ENCODE measurements around the gene STX3. TPM values are rescaled to one million over a fixed set of nuclear protein-coding genes. Genes with fewer than 3 reads are reported as not detected.

The STX3 gene
- polyA plus RNA-seq, 1 donor from 2014 or later, result 21.3 TPM

DNA sequence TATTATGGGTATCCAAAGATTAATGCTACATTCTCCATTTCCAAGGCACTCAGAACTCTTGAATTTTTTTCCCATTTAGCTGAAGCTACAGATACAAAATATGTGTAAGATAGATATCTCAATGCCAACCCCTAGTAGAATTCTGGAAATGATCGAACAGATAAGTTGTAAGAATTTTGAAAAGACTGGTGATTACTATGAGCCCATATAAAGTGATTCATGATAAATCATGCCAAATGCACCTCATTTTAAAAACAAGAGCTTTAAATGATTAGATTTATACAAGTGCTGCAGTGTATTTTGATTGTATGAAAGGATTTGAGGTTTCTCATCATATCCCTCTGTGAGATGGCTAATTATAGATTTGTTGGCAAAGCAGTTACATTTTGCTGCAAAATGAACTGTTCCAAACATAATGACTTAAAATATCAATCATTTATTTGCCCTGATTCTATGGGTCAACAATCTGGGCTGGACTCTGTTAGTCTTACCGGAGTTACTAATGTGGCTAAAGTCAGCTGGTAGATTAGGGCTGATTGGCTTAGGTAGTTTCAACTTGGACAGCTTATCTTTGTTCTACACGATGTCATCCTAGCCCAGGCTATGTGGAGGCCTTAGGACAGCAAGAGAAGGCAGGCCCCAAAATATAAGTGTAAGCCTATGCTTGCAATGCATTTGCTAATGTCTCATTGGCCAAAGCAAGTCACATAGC, 44.9 kb upstream of the STX3 start:
- Histone ChIP-seq H3K4me2 (ENCODE audit: low read length) (no peak overlapping the region), H3K9ac (ENCODE audit: low read length) (no peak overlapping the region)
- TF ChIP-seq RAD21 (conservative IDR thresholded peaks at IDR 0.05) (no peak), MXI1 (conservative IDR thresholded peaks at IDR 0.05; ENCODE audit: poor library complexity, severe bottlenecking) (no peak), EP300 (conservative IDR thresholded peaks at IDR 0.05; ENCODE audit: poor library complexity, severe bottlenecking) (no peak), TAF1 (IDR thresholded peaks at IDR 0.05; ENCODE audit: low read depth) (no peak), EZH2 (IDR thresholded peaks at IDR 0.05; ENCODE audit: borderline replicate concordance, insufficient read depth, low read length, poor library complexity, severe bottlenecking) (no peak), POLR2AphosphoS5 (IDR thresholded peaks at IDR 0.05) (no peak), SMC3 (conservative IDR thresholded peaks at IDR 0.05; ENCODE audit: poor library complexity) (no peak)
- TF ChIP-seq, protein P1, sequence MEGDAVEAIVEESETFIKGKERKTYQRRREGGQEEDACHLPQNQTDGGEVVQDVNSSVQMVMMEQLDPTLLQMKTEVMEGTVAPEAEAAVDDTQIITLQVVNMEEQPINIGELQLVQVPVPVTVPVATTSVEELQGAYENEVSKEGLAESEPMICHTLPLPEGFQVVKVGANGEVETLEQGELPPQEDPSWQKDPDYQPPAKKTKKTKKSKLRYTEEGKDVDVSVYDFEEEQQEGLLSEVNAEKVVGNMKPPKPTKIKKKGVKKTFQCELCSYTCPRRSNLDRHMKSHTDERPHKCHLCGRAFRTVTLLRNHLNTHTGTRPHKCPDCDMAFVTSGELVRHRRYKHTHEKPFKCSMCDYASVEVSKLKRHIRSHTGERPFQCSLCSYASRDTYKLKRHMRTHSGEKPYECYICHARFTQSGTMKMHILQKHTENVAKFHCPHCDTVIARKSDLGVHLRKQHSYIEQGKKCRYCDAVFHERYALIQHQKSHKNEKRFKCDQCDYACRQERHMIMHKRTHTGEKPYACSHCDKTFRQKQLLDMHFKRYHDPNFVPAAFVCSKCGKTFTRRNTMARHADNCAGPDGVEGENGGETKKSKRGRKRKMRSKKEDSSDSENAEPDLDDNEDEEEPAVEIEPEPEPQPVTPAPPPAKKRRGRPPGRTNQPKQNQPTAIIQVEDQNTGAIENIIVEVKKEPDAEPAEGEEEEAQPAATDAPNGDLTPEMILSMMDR (IDR thresholded peaks at IDR 0.05; ENCODE audit: poor library complexity, severe bottlenecking), result no peak
- TF ChIP-seq, protein P2, sequence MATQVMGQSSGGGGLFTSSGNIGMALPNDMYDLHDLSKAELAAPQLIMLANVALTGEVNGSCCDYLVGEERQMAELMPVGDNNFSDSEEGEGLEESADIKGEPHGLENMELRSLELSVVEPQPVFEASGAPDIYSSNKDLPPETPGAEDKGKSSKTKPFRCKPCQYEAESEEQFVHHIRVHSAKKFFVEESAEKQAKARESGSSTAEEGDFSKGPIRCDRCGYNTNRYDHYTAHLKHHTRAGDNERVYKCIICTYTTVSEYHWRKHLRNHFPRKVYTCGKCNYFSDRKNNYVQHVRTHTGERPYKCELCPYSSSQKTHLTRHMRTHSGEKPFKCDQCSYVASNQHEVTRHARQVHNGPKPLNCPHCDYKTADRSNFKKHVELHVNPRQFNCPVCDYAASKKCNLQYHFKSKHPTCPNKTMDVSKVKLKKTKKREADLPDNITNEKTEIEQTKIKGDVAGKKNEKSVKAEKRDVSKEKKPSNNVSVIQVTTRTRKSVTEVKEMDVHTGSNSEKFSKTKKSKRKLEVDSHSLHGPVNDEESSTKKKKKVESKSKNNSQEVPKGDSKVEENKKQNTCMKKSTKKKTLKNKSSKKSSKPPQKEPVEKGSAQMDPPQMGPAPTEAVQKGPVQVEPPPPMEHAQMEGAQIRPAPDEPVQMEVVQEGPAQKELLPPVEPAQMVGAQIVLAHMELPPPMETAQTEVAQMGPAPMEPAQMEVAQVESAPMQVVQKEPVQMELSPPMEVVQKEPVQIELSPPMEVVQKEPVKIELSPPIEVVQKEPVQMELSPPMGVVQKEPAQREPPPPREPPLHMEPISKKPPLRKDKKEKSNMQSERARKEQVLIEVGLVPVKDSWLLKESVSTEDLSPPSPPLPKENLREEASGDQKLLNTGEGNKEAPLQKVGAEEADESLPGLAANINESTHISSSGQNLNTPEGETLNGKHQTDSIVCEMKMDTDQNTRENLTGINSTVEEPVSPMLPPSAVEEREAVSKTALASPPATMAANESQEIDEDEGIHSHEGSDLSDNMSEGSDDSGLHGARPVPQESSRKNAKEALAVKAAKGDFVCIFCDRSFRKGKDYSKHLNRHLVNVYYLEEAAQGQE (IDR thresholded peaks at IDR 0.05; ENCODE audit: borderline replicate concordance), result no peak

DNA sequence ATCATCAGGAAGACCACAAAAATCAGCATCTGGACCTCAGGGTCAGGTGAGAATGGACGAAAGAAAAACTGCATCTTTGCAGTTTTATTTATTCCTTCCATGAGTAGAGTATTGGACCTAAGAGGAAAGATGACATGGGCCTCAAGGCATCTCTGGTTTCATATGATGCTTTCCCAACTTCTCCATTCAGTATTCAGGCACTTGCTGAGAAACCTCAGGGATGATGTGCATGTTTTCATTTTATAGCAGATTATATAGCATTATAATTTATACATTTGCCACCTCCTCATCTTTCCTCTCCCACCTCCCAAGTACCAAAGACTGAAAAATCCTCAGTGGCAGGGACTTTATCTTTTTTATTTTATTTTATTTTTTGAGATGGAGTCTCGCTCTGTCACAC, 41.4 kb upstream of the STX3 start, which contains the start of gene OR10V1:
Gene OR10V1, minus strand, starts transcription at position 101 of the 400 bp plus-strand sequence. Its CDS starts 0 bp downstream, at position 101.
- H2AFZ ChIP-seq (ENCODE audit: low read depth, low read length), result no peak within 1 kb of the TSS
- no peaks in the 10 kb centered on the region for H3K9me2 ChIP-seq (ENCODE audit: insufficient read depth, low read length)
- H3K4me2 ChIP-seq (ENCODE audit: low read length), result no peak within 1 kb of the TSS
- no peaks in the 10 kb centered on the region for H3F3A ChIP-seq (ENCODE audit: insufficient read depth, low read length, poor library complexity, severe bottlenecking)
- no peak for TF ChIP-seq POLR2AphosphoS5 (IDR thresholded peaks at IDR 0.05)
- no peak for TF ChIP-seq TAF1 (IDR thresholded peaks at IDR 0.05; ENCODE audit: low read depth)
- no peak for TF ChIP-seq EZH2 (IDR thresholded peaks at IDR 0.05; ENCODE audit: borderline replicate concordance, insufficient read depth, low read length, poor library complexity, severe bottlenecking)
- TF ChIP-seq RAD21 (conservative IDR thresholded peaks at IDR 0.05), result no peak
- no peak for TF ChIP-seq MXI1 (conservative IDR thresholded peaks at IDR 0.05; ENCODE audit: poor library complexity, severe bottlenecking)
- TF ChIP-seq, protein P1 (IDR thresholded peaks at IDR 0.05; ENCODE audit: poor library complexity, severe bottlenecking), result no peak
- TF ChIP-seq, protein P2 (IDR thresholded peaks at IDR 0.05; ENCODE audit: borderline replicate concordance), result no peak
- TF ChIP-seq SMC3 (conservative IDR thresholded peaks at IDR 0.05; ENCODE audit: poor library complexity), result no peak
- no peak for TF ChIP-seq EP300 (conservative IDR thresholded peaks at IDR 0.05; ENCODE audit: poor library complexity, severe bottlenecking)
- no peak within 1 kb of the TSS for H3K9ac ChIP-seq (ENCODE audit: low read length)
- H3K27me3 ChIP-seq (ENCODE audit: insufficient read depth, low read depth, low read length), result no peaks in the 10 kb centered on the region
- no peaks in the 10 kb centered on the region for H4K20me1 ChIP-seq (ENCODE audit: insufficient read depth)
- no peak within 1 kb of the TSS for H3K4me3 ChIP-seq (ENCODE audit: low read length)
- H3K9me3 ChIP-seq (ENCODE audit: low read length), result no peaks in the 10 kb centered on the region
- H3K79me2 ChIP-seq (replicated peaks; ENCODE audit: insufficient read depth, low read length), result no peaks in the 10 kb centered on the region
- no peak within 1 kb of the TSS for H3K27ac ChIP-seq (ENCODE audit: low read length)
- no peaks in the 10 kb centered on the region for H3K36me3 ChIP-seq (ENCODE audit: insufficient read depth, low read length)

More for the DNA sequence above, 44.9 kb upstream of the STX3 start:
- Histone ChIP-seq H3K4me3 (ENCODE audit: low read length) (no peak overlapping the region), H2AFZ (ENCODE audit: low read depth, low read length) (no peak overlapping the region), H3K9me2 (ENCODE audit: insufficient read depth, low read length) (no peaks in the 10 kb centered on the region), H3K36me3 (ENCODE audit: insufficient read depth, low read length) (no peaks in the 10 kb centered on the region), H3K27ac (ENCODE audit: low read length) (no peak overlapping the region), H3K9me3 (ENCODE audit: low read length) (no peaks in the 10 kb centered on the region), H4K20me1 (ENCODE audit: insufficient read depth) (no peaks in the 10 kb centered on the region), H3K27me3 (ENCODE audit: insufficient read depth, low read depth, low read length) (no peaks in the 10 kb centered on the region), H3F3A (ENCODE audit: insufficient read depth, low read length, poor library complexity, severe bottlenecking) (no peaks in the 10 kb centered on the region), H3K79me2 (replicated peaks; ENCODE audit: insufficient read depth, low read length) (no peaks in the 10 kb centered on the region)

Measured in neural cell (in vitro differentiated cells).